LNCAP (cell line): ENCODE results near the gene PDE4C.

Source experiments
- CTCF ChIP-seq: fragments of 450-650 bp; IDR thresholded peaks from 2 replicates; pipeline ENCODE4 v1.5.1; 2017; ENCODE audit warnings: mild to moderate bottlenecking

Gene PDE4C

DNA sequence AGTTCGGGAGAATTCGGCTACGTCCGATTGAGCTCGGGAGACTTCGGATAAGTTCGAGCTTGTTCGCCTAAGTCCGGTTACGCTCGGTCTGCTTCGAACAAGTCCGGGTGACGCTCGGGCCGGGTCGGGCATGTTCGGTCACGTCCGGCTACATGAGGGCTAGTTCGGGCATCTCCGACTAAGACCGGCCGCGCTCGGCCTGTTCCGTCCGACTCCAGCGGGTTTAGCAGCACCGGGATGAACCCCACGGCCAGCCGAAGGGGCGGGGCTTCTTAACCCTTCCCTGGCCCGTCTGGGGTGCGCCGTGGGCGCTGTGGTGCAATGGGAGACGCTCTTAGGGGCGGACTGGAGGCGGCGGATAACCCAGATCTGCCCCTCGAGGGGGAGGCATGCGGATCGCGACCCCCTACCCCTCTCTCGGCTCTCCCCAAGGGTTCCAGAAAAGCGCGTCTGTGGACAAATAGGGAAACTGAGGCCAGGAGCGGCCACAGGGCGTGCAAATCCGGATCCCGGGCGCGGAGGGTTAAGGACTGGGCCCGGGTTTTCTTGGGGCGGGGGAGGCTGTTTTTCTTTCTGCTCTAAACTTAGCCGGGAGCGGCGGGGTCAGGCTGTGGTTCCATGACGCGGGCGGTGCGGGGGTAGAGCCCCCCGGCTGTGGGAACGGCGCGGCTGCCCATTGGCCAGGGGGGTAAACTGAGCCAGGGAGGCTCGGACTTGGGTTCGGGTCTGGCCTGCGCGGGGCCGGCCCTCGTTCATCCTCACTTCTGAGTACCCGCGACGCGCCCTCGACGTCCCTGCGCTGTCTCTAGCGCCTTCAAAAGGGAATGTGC is 1.5 kb downstream of the PDE4C start:
- TF ChIP-seq CTCF: no peak

- TF ChIP-seq CTCF: no peak
Measured at GRCh38 chr19:18223860-18224524, 2.2 kb downstream of the PDE4C start.

DNA sequence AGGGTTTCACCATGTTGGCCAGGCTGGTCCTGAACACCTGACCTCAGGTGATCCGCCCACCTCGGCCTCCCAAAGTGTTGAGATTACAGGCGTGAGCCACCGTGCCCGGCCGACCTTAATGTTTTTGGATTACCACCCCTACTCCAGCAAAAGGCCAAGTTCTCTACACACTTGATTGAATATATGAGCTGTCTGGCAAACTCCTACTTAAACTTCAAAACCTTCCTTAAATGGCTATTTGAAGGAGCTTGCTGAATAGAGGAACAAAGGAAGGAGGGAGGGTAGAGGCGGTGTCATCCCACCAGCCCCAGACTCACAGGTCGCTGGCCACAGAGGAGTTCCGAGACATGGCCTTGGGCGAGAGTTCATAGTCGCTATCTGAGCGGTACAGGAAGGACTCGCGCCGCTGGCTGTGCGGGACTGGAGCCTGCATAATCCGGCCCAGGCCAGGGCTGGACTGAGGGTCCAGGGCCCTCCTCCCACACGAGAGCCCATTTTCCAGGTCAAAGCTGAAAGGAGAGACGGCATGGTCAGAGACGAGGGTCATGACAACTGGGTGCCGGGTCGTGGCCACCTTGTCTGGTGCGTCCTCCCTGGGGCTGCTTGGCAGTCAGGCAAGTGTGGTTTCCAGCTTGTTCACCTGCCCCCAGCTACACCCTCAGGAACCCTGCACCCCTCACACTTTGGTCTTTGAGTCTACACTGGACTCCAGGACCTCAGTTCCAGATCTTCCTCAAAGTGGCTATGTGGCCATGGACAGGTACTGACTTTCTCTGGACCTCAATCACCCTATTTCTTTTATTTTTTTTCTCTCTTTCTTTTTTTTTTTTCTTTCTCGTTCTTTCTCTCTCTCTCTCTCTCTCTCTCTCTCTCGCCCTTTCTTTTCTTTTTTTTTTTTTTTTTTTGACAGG is 4.2 kb downstream of the PDE4C start:
- TF ChIP-seq CTCF: no peak

DNA sequence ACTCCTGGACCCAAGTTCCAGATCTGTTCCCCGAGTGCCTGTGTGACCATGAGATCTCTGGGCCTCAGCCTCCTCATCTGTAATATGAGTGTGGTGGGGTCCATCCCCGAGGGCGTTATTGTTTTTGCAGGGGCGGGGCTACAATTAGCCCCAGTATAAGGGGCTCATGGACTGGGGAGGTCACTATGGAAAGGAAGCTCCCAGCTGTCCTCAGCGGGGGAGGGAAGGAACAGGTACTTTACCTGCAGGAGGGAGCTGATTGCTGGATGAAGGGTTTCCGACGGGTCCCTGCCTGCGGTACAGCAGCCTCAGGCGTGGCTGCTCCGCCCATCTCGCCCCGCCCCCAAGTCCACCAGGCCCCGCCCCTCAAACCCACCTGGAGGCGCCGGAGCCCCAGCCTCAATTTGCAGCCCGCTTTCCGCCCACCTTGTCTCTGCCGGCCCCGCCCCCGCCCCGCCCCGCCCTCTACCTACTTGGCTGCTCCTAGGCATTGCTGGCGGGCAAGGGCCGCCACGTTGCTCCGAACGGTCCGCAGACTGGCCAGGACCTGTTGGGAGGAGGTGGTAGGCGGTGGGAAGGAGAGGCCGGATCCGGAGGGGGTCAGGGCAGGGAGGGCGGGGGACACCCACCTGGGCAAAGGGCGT is 5.5 kb downstream of the PDE4C start:
- TF ChIP-seq CTCF: no peak

GRCh38 chr19:18219911-18220631 is 6.2 kb downstream of the PDE4C start:
- no peak for TF ChIP-seq CTCF

GRCh38 chr19:18218600-18218999 is 7.6 kb downstream of the PDE4C start:
- no peak for TF ChIP-seq CTCF
